Measurements from ENCODE around the gene SDR39U1. TPM values are rescaled to one million over a fixed set of nuclear protein-coding genes. Genes with fewer than 3 reads are reported as not detected.

SDR39U1 gene
- polyA plus RNA-seq, 1 experiment = 43.4 TPM

GRCh38 chr14:24398653-24399446, 43.7 kb downstream of the SDR39U1 start, which contains the start of gene NYNRIN:
TSS of gene NYNRIN (plus strand) at chr14:24399003. CDS start at chr14:24399247, 244 bp downstream.
- POLR2A ChIA-PET = interaction anchor here (0.6 to 0.7 kb wide), 3 partner anchors 10 to 157 kb away, joined by 3 to 9 read pairs (median 8); no protein-coding TSS in a partner anchor
- CTCF ChIA-PET = interaction anchor here (0.6 to 1.6 kb wide), 4 partner anchors 19 to 65 kb away, joined by 3 to 9 read pairs (median 3); partner anchors contain the start of genes CBLN3 and KHNYN
- DNase-seq (ENCODE audit: low read depth) = no peak
- no peaks in the 10 kb centered on the region for H3K27me3 ChIP-seq (ENCODE audit: control insufficient read depth, insufficient read depth, low read length)
- H3K4me3 ChIP-seq (ENCODE audit: low read depth, low read length) = peak within 1 kb of the TSS; percentile 53
- H3K36me3 ChIP-seq (ENCODE audit: control insufficient read depth, insufficient read depth, low read length) = peaks cover 2% of the 10 kb centered on the region; the same call in 1 of the 2 replicates
- TF ChIP-seq CTCF (IDR thresholded peaks at IDR 0.05; ENCODE audit: insufficient read depth, low read depth, low read length) = no peak

- CTCF ChIA-PET = interaction anchor here (0.6 to 1.6 kb wide), 4 partner anchors 18 to 65 kb away, joined by 3 to 9 read pairs (median 3); partner anchors contain the start of genes CBLN3 and KHNYN
- TF ChIP-seq CTCF (IDR thresholded peaks at IDR 0.05; ENCODE audit: insufficient read depth, low read depth, low read length) = no peak
- Histone ChIP-seq H3K36me3 (ENCODE audit: control insufficient read depth, insufficient read depth, low read length) (peaks cover 2% of the 10 kb centered on the region; the same call in 1 of the 2 replicates), H3K4me3 (ENCODE audit: low read depth, low read length) (no peak overlapping the region), H3K27me3 (ENCODE audit: control insufficient read depth, insufficient read depth, low read length) (no peaks in the 10 kb centered on the region)
- no peak for DNase-seq (ENCODE audit: low read depth)
- POLR2A ChIA-PET = interaction anchor here (0.6 to 0.7 kb wide), 3 partner anchors 10 to 156 kb away, joined by 3 to 9 read pairs (median 8); no protein-coding TSS in a partner anchor
Observed at GRCh38 chr14:24398293-24398652, 44.3 kb downstream of the SDR39U1 start.

GRCh38 chr14:24397639-24398292, 44.8 kb downstream of the SDR39U1 start:
- no peaks in the 10 kb centered on the region for H3K27me3 ChIP-seq (ENCODE audit: control insufficient read depth, insufficient read depth, low read length)
- DNase-seq (ENCODE audit: low read depth) = no peak
- no peak for TF ChIP-seq CTCF (IDR thresholded peaks at IDR 0.05; ENCODE audit: insufficient read depth, low read depth, low read length)
- ChIA-PET CTCF (no interaction called here), POLR2A (no interaction called here)
- peaks cover 2% of the 10 kb centered on the region; the same call in 1 of the 2 replicates for H3K36me3 ChIP-seq (ENCODE audit: control insufficient read depth, insufficient read depth, low read length)
- no peak overlapping the region for H3K4me3 ChIP-seq (ENCODE audit: low read depth, low read length)

- no peak for DNase-seq (ENCODE audit: low read depth)
- Histone ChIP-seq H3K36me3 (ENCODE audit: control insufficient read depth, insufficient read depth, low read length) (no peaks in the 10 kb centered on the region), H3K27me3 (ENCODE audit: control insufficient read depth, insufficient read depth, low read length) (no peaks in the 10 kb centered on the region), H3K4me3 (ENCODE audit: low read depth, low read length) (no peak overlapping the region)
- ChIA-PET POLR2A (interaction anchor here (0.6 kb wide), 1 partner anchor 25 kb away, joined by 7 read pairs; no protein-coding TSS in a partner anchor), CTCF (interaction anchor here (1.2 to 1.5 kb wide), 7 partner anchors 8 to 63 kb away, joined by 3 to 7 read pairs (median 3); no protein-coding TSS in a partner anchor)
- no peak for TF ChIP-seq CTCF (IDR thresholded peaks at IDR 0.05; ENCODE audit: insufficient read depth, low read depth, low read length)
Observed at GRCh38 chr14:24395609-24396582, 46.7 kb downstream of the SDR39U1 start.

All from BJ (cell line).